CD4-positive, alpha-beta T cell (primary cell): ENCODE results near the gene CHMP1A. TPM values are rescaled to one million over a fixed set of nuclear protein-coding genes. Genes with fewer than 3 reads are reported as not detected.

Experiments
- ATAC-seq: fragments of 200-7000 bp; cut with Tn5 transposase; one replicate; pipeline ENCODE4 v1.10.0; 2022; ENCODE audit warnings: mild to moderate bottlenecking; ENCODE audit not compliant: poor library complexity
- CTCF ChIA-PET: fragments of 350-600 bp; sonication (Branson Sonifier 250); formaldehyde crosslinking; loops from one replicate; lab custom pipeline; 2021; ENCODE audit warnings: antibody characterized with exemption, inconsistent platforms; lab: Charles Lee
- POLR2A ChIA-PET: fragments of 350-600 bp; sonication (Branson Sonifier 250); formaldehyde crosslinking; loops from one replicate; lab custom pipeline; 2021; ENCODE audit warnings: antibody characterized with exemption, inconsistent platforms; lab: Charles Lee
- DNase-seq, 14 experiments: peaks; one replicate each; pipeline ENCODE4 v3.0.0-alpha.2; 2013 to 2020; ENCODE audit warnings: mixed read lengths in 2 of 14
- H3K27ac ChIP-seq, 2 donors: one replicate each; pipeline versions ENCODE4 v1.5.1 to v1.7.0; 2013; ENCODE audit warnings: low read length in 2 of 2, low read depth in 1 of 2, mild to moderate bottlenecking in 1 of 2
- H3K27me3 ChIP-seq, 2 experiments: 1 replicate in 1 of 2; 2 replicates in 1 of 2; pipeline versions ENCODE4 v1.6.1 to v1.7.0; 2013; ENCODE audit warnings: low read length in 2 of 2, control low read depth in 1 of 2, mild to moderate bottlenecking in 1 of 2, moderate library complexity in 1 of 2; ENCODE audit not compliant: insufficient read depth in 2 of 2, control insufficient read depth in 1 of 2
- H3K36me3 ChIP-seq: one replicate; pipeline ENCODE4 v1.6.1; 2013; ENCODE audit warnings: low read length, control low read depth; ENCODE audit not compliant: insufficient read depth
- H3K4me1 ChIP-seq: one replicate; pipeline ENCODE4 v1.6.1; 2013; ENCODE audit warnings: low read length, control low read depth; ENCODE audit not compliant: insufficient read depth
- H3K4me3 ChIP-seq: one replicate; pipeline ENCODE4 v1.5.1; 2013; ENCODE audit warnings: mild to moderate bottlenecking, low read length, moderate library complexity
- H3K9me3 ChIP-seq, 2 experiments: 1 replicate in 1 of 2; 2 replicates in 1 of 2; pipeline versions ENCODE4 v1.6.1 to v1.7.0; 2013; ENCODE audit warnings: low read length in 2 of 2, mild to moderate bottlenecking in 2 of 2, control low read depth in 1 of 2, moderate library complexity in 1 of 2; ENCODE audit not compliant: control insufficient read depth in 1 of 2, insufficient read depth in 1 of 2
- H3K27ac Mint-ChIP-seq: one replicate; pipeline ENCODE4 v1.8.0; 2020; ENCODE audit warnings: mixed read lengths
- H3K27me3 Mint-ChIP-seq: one replicate; pipeline ENCODE4 v1.8.0; 2021; ENCODE audit warnings: mixed read lengths
- H3K36me3 Mint-ChIP-seq: one replicate; pipeline ENCODE4 v1.8.0; 2021; ENCODE audit warnings: low read depth, mixed read lengths
- H3K4me1 Mint-ChIP-seq: one replicate; pipeline ENCODE4 v1.8.0; 2021; ENCODE audit warnings: low read depth, mixed read lengths
- H3K4me3 Mint-ChIP-seq: one replicate; pipeline ENCODE4 v1.8.0; 2020; ENCODE audit warnings: mild to moderate bottlenecking, mixed read lengths
- H3K9me3 Mint-ChIP-seq: one replicate; pipeline ENCODE4 v1.8.0; 2020; ENCODE audit warnings: mixed read lengths
- intact Hi-C, 2 experiments: fragments of 100-400 bp; cut with DNase I in 1 of 2; cut with micrococcal nuclease in 1 of 2; formaldehyde crosslinking; loops; one replicate each; pipeline versions ENCODE4 v1.15.1 to v1.9.0; 2023 to 2025; cut with DNase I, micrococcal nuclease
- total RNA-seq, 174 experiments: library from RNA in 2 of 174; stranded (reverse) in 2 of 174; gene quantifications; one replicate each; pipeline ENCODE4 v1.2.3 and lab custom pipeline; 2021 to 2026
- TF ChIP-seq, protein P1 (sequence below): fragments of 200-600 bp; IDR thresholded peaks from one replicate; pipeline ENCODE4 v1.8.0; 2022; ENCODE audit warnings: antibody characterized with exemption, mild to moderate bottlenecking

The CHMP1A gene
- total RNA-seq, 2 experiments from 2014 or later = 54.7 to 55.9 TPM

DNA sequence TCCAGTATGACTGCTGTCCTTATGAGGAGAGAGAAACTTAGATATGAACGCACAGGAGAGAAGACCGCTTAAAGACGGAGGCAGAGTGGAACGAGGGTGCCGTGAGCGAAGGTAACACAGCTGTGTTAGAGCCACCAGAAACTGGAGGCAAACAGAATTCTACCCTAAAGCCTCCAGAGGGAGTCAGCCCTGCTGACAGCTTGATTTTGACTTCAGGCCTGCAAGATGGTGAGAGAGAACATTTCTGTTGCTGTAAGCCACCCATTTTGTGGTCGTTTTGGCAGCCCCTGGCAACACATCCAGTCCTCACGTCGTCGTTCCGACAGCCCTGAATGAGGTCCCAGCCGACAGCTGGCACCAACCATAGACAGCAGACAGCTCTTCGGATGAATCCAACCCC is 46.8 kb upstream of the CHMP1A start:
- Mint-ChIP-seq H3K36me3 (peaks cover 9% of the 10 kb centered on the region), H3K4me1 (peaks cover 22% of the 10 kb centered on the region), H3K4me3 (no peak overlapping the region), H3K27me3 (no peaks in the 10 kb centered on the region), H3K27ac (no peak overlapping the region), H3K9me3 (no peaks in the 10 kb centered on the region)
- TF ChIP-seq, protein P1, sequence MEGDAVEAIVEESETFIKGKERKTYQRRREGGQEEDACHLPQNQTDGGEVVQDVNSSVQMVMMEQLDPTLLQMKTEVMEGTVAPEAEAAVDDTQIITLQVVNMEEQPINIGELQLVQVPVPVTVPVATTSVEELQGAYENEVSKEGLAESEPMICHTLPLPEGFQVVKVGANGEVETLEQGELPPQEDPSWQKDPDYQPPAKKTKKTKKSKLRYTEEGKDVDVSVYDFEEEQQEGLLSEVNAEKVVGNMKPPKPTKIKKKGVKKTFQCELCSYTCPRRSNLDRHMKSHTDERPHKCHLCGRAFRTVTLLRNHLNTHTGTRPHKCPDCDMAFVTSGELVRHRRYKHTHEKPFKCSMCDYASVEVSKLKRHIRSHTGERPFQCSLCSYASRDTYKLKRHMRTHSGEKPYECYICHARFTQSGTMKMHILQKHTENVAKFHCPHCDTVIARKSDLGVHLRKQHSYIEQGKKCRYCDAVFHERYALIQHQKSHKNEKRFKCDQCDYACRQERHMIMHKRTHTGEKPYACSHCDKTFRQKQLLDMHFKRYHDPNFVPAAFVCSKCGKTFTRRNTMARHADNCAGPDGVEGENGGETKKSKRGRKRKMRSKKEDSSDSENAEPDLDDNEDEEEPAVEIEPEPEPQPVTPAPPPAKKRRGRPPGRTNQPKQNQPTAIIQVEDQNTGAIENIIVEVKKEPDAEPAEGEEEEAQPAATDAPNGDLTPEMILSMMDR = no peak
- no peaks in the 10 kb centered on the region for H3K9me3 ChIP-seq
- ChIA-PET CTCF (interaction anchor here (1.8 to 5.9 kb wide), 2 partner anchors 89 to 158 kb away, joined by 8 to 73 read pairs; no protein-coding TSS in a partner anchor), POLR2A (no interaction called here)
- no peak overlapping the region for H3K27ac ChIP-seq
- intact Hi-C loops = loop anchor here in 1 of 2 experiments (5.0 kb wide), 1 partner anchor 313 kb away; the partner anchor contains the start of gene DBNDD1
- no peak overlapping the region for H3K4me3 ChIP-seq
- no peaks in the 10 kb centered on the region for H3K27me3 ChIP-seq
- peaks cover 37% of the 10 kb centered on the region for H3K4me1 ChIP-seq
- H3K36me3 ChIP-seq = no peaks in the 10 kb centered on the region
- DNase-seq (peak in 2 of 14 experiments; percentile 4 to 32), ATAC-seq (no peak)

DNA sequence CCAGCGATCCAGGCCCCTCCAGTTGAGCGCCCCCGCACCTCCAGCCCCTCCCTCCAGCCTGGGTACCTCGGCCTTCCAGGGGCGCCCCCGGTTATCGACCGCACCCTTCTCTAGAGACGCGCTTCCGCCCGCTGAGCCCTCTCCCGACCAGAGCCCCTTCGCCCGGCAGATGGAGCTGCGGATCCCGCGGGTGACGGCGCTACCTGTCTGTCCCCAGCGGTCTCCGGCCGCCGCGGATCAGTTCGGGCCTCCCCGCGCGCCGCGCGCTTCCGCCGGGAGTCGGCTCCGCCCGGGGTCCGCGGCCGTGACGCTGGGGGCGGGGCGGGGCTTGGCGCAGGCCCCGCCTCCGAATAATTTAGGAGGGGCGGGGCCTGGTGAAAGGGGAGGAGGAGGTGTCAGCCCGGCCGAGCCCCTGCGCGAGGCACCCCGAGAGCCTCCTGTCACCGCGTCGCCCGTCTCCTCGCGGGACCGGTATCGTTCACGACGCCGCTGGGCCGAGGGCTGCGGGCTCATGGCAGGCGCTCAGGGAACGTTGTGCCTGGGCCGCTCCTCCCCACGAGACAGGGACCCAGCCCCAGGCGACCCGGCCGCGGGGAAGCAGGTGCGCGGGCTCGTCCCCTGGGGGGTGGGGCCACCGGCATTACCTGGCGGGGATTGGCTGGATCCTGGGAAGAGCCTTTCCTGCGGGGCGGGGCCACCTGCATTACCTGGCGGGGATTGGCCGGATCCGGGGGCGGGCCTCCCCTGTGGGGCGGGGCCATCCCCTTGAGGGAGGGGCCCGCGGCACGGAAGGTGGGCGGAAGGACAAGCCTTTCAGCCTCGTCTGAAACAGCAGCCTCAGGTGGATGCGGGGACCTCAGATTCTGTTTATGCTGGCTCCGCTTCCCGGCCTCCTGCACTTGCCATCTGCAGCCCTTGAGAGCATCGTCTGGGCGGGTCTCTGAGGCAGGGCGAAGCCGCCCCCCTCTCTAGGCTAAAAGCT is 44.2 kb upstream of the CHMP1A start, which contains the start of gene SPATA2L:
Gene SPATA2L, minus strand, starts transcription at position 281 of the 982 bp plus-strand sequence. CDS start 473 bp downstream, outside the sequence.
- peaks cover 13% of the 10 kb centered on the region for H3K36me3 Mint-ChIP-seq
- peaks cover 6% of the 10 kb centered on the region for H3K36me3 ChIP-seq
- no peaks in the 10 kb centered on the region for H3K9me3 Mint-ChIP-seq
- no peaks in the 10 kb centered on the region for H3K27me3 Mint-ChIP-seq
- CTCF ChIA-PET = interaction anchor here (0.6 to 5.9 kb wide), 9 partner anchors 15 to 160 kb away, joined by 3 to 73 read pairs (median 13); partner anchors contain the start of gene CDK10
- peaks cover 43% of the 10 kb centered on the region for H3K4me1 ChIP-seq
- peak; percentile 81 for ATAC-seq
- H3K27ac ChIP-seq = peak within 1 kb of the TSS; percentile 77 to 92
- TF ChIP-seq, protein P1 = no peak
- H3K4me1 Mint-ChIP-seq = peaks cover 22% of the 10 kb centered on the region
- intact Hi-C loops = loop anchor here (1.0 to 5.0 kb wide), 7 partner anchors 20 to 316 kb away; partner anchors contain the start of genes DBNDD1 (in 1 of the 2), TCF25 (in 1 of the 2) and ZNF276 (in 1 of the 2)
- no peaks in the 10 kb centered on the region for H3K9me3 ChIP-seq
- peak; percentile 96 to 99 (median 98) for DNase-seq
- POLR2A ChIA-PET = interaction anchor here (0.6 to 4.4 kb wide), 14 partner anchors 10 to 921 kb away, joined by 3 to 35 read pairs (median 10); partner anchors contain the start of genes CDK10, TCF25 and VPS9D1
- H3K27ac Mint-ChIP-seq = peak within 1 kb of the TSS; percentile 81
- H3K4me3 Mint-ChIP-seq = peak within 1 kb of the TSS; percentile 83
- peak within 1 kb of the TSS; percentile 63 for H3K4me3 ChIP-seq
- H3K27me3 ChIP-seq = no peaks in the 10 kb centered on the region
